ENCODE measurements around the gene GRK6. TPM values are rescaled to one million over a fixed set of nuclear protein-coding genes. Genes with fewer than 3 reads are reported as not detected.

Gene GRK6
- total and polyA plus RNA-seq, 2 experiments from 2014 or later, result 39.6 to 62.1 TPM

GRCh38 chr5:177475563-177476427, 49.3 kb downstream of the GRK6 start:
- H3K27me3 ChIP-seq, result no peaks in the 10 kb centered on the region
- no peak for DNase-seq (ENCODE audit: low read depth in 1 of 2, low spot score in 1 of 2)
- TF ChIP-seq, protein P1, sequence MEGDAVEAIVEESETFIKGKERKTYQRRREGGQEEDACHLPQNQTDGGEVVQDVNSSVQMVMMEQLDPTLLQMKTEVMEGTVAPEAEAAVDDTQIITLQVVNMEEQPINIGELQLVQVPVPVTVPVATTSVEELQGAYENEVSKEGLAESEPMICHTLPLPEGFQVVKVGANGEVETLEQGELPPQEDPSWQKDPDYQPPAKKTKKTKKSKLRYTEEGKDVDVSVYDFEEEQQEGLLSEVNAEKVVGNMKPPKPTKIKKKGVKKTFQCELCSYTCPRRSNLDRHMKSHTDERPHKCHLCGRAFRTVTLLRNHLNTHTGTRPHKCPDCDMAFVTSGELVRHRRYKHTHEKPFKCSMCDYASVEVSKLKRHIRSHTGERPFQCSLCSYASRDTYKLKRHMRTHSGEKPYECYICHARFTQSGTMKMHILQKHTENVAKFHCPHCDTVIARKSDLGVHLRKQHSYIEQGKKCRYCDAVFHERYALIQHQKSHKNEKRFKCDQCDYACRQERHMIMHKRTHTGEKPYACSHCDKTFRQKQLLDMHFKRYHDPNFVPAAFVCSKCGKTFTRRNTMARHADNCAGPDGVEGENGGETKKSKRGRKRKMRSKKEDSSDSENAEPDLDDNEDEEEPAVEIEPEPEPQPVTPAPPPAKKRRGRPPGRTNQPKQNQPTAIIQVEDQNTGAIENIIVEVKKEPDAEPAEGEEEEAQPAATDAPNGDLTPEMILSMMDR (IDR thresholded peaks at IDR 0.05; ENCODE audit: low read depth, low read length), result no peak
- H3K4me1 ChIP-seq (ENCODE audit: low read depth), result peaks cover 17% of the 10 kb centered on the region
- H3K27ac ChIP-seq, result no peak overlapping the region
- H3K36me3 ChIP-seq, result peaks cover 3% of the 10 kb centered on the region
- no peak overlapping the region for H3K4me3 ChIP-seq
- no peaks in the 10 kb centered on the region for H3K9me3 ChIP-seq (ENCODE audit: low read depth)

DNA sequence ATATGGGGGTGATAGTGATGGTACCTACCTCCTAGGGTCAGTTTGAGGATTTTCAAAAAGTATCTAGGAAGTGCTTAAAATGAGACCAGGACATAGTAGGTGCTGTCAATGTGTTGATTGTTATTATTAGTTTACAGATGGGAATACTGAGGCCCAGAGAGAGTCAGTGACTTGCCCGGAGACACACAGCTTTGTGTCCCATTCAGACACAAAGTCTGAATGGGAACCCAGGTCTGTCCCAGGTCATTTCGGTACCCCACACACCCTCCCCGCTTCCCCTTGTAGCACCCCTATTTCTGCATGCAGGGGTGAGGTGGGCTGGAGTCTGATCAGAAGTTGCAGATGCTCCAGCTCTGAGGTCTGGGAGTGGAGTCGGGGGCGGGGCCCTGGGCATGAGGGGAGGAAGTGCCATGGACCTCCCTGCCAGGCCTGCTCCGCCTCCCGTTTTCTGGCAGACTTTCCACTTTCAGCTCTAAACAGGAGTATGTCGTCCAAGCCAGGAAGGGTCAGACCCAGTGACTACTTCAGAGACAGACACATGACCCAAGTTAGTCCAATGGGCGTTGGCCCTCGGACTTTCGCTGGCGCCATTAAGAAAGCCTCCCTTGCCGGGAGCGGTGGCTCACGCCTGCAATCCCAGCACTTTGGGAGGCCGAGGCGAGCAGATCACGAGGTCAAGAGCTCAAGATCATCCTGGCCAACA, 50.2 kb downstream of the GRK6 start:
- Histone ChIP-seq H3K4me3 (no peak overlapping the region), H3K27me3 (no peaks in the 10 kb centered on the region), H3K36me3 (no peaks in the 10 kb centered on the region), H3K4me1 (ENCODE audit: low read depth) (peaks cover 15% of the 10 kb centered on the region), H3K27ac (no peak overlapping the region), H3K9me3 (ENCODE audit: low read depth) (no peaks in the 10 kb centered on the region)
- TF ChIP-seq, protein P1 (IDR thresholded peaks at IDR 0.05; ENCODE audit: low read depth, low read length), result no peak
- peak in 1 of 2 donors; percentile 73 for DNase-seq (ENCODE audit: low read depth in 1 of 2, low spot score in 1 of 2)

GRCh38 chr5:177477701-177478477, 51.4 kb downstream of the GRK6 start:
- Histone ChIP-seq H3K27ac (no peak overlapping the region), H3K27me3 (no peaks in the 10 kb centered on the region), H3K4me3 (no peak overlapping the region), H3K9me3 (ENCODE audit: low read depth) (no peaks in the 10 kb centered on the region), H3K36me3 (peaks cover under 1% of the 10 kb centered on the region), H3K4me1 (ENCODE audit: low read depth) (peaks cover 8% of the 10 kb centered on the region)
- TF ChIP-seq, protein P1 (IDR thresholded peaks at IDR 0.05; ENCODE audit: low read depth, low read length), result no peak
- DNase-seq (ENCODE audit: low read depth in 1 of 2, low spot score in 1 of 2), result no peak

GRCh38 chr5:177478711-177479646, 52.5 kb downstream of the GRK6 start:
- Histone ChIP-seq H3K27me3 (no peaks in the 10 kb centered on the region), H3K36me3 (peaks cover 11% of the 10 kb centered on the region), H3K9me3 (ENCODE audit: low read depth) (no peaks in the 10 kb centered on the region), H3K27ac (peak overlapping the region; percentile 39), H3K4me1 (ENCODE audit: low read depth) (peaks cover 8% of the 10 kb centered on the region), H3K4me3 (no peak overlapping the region)
- TF ChIP-seq, protein P1 (IDR thresholded peaks at IDR 0.05; ENCODE audit: low read depth, low read length), result no peak
- peak; percentile 93 to 95 for DNase-seq (ENCODE audit: low read depth in 1 of 2, low spot score in 1 of 2)
